Tibial nerve (tissue), 4 donors: ENCODE measurements around the gene SERPINA1.

ENCODE experiments used
- EP300 ChIP-seq, 2 donors: sonication (generic); formaldehyde crosslinking; IDR thresholded peaks; one replicate each; pipeline ENCODE4 v1.6.1; 2017; ENCODE audit warnings: antibody characterized with exemption in 2 of 2, mild to moderate bottlenecking in 1 of 2
- POLR2A ChIP-seq, 2 donors: fragments of 450-650 bp; IDR thresholded peaks; one replicate each; pipeline ENCODE4 v1.6.1; 2017; ENCODE audit warnings: antibody characterized with exemption in 2 of 2, mild to moderate bottlenecking in 2 of 2, moderate library complexity in 2 of 2
- TF ChIP-seq, protein P1 (sequence below), 5 experiments: fragments of 200-600 bp in 3 of 5; fragments of 450-650 bp in 2 of 5; sonication (generic) in 3 of 5; IDR thresholded peaks; one replicate each; pipeline ENCODE4 v1.5.1; 2016 to 2019; ENCODE audit warnings: antibody characterized with exemption in 5 of 5, mild to moderate bottlenecking in 3 of 5, moderate library complexity in 2 of 5

DNA sequence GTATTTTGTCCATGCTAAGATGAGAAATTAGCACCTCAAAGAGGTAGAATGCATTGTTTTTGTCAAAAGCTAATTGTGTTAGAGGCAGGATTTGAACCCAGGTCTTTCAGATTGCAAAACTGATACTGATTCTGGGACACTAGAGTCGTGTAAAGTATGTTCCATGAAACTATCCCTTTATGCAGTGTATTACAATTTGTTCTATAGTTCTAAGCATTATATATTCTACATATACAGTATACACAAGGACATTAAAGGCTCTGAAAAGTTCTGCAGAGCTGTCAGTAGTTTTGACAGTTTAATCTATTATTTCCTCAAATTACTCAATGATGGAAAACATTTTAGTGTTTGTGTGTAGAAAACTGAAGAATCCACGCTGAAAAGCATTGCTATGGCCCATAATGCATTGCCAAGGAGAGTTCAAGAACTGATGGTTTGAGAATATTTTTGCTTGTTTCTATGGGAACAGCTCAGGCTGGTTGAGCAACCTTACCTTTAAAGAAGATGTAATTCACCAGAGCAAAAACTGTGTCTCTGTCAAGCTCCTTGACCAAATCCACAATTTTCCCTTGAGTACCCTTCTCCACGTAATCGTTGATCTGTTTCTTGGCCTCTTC, 6.2 kb downstream of the SERPINA1 start:
- TF ChIP-seq POLR2A (IDR thresholded peaks at IDR 0.05) (no peak), EP300 (IDR thresholded peaks at IDR 0.05) (no peak)
- TF ChIP-seq, protein P1, sequence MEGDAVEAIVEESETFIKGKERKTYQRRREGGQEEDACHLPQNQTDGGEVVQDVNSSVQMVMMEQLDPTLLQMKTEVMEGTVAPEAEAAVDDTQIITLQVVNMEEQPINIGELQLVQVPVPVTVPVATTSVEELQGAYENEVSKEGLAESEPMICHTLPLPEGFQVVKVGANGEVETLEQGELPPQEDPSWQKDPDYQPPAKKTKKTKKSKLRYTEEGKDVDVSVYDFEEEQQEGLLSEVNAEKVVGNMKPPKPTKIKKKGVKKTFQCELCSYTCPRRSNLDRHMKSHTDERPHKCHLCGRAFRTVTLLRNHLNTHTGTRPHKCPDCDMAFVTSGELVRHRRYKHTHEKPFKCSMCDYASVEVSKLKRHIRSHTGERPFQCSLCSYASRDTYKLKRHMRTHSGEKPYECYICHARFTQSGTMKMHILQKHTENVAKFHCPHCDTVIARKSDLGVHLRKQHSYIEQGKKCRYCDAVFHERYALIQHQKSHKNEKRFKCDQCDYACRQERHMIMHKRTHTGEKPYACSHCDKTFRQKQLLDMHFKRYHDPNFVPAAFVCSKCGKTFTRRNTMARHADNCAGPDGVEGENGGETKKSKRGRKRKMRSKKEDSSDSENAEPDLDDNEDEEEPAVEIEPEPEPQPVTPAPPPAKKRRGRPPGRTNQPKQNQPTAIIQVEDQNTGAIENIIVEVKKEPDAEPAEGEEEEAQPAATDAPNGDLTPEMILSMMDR (IDR thresholded peaks at IDR 0.05): no peak
